Amniotic epithelial cell (primary cell): Measurements from ENCODE around the gene ALDH1B1.

Experiments used
- DNase-seq: peaks from one replicate; pipeline ENCODE4 v3.0.0-alpha.2; 2010; ENCODE audit warnings: low read depth

ALDH1B1 gene

GRCh38 chr9:38416461-38416860 lies 24.0 kb downstream of the ALDH1B1 start:
- peak; percentile 14 for DNase-seq

- DNase-seq = no peak
Measured at GRCh38 chr9:38417003-38417945, 24.8 kb downstream of the ALDH1B1 start.

- DNase-seq = no peak
Measured at GRCh38 chr9:38418366-38418765, 25.9 kb downstream of the ALDH1B1 start.

- DNase-seq = no peak
Measured at GRCh38 chr9:38419181-38419580, 26.7 kb downstream of the ALDH1B1 start.

- no peak for DNase-seq
Measured at GRCh38 chr9:38421498-38422211, 29.2 kb downstream of the ALDH1B1 start.

GRCh38 chr9:38422555-38423260 lies 30.2 kb downstream of the ALDH1B1 start:
- DNase-seq = no peak

- no peak for DNase-seq
Measured at GRCh38 chr9:38423273-38423972, 30.9 kb downstream of the ALDH1B1 start.

GRCh38 chr9:38423973-38424843 lies 31.7 kb downstream of the ALDH1B1 start, which contains the start of gene IGFBPL1:
IGFBPL1 (minus strand) TSS chr9:38424454; CDS start chr9:38424424, 30 bp downstream.
- no peak for DNase-seq

- no peak for DNase-seq
Measured at GRCh38 chr9:38424918-38425317, 32.4 kb downstream of the ALDH1B1 start.

GRCh38 chr9:38428062-38428461 lies 35.6 kb downstream of the ALDH1B1 start:
- no peak for DNase-seq

- no peak for DNase-seq
Measured at GRCh38 chr9:38431116-38431515, 38.6 kb downstream of the ALDH1B1 start.

- DNase-seq = peak; percentile 39
Measured at GRCh38 chr9:38432922-38433510, 40.5 kb downstream of the ALDH1B1 start.

- no peak for DNase-seq
Measured at GRCh38 chr9:38434365-38434764, 41.9 kb downstream of the ALDH1B1 start.

GRCh38 chr9:38434853-38435252 lies 42.4 kb downstream of the ALDH1B1 start:
- DNase-seq = no peak

- no peak for DNase-seq
Measured at GRCh38 chr9:38435521-38435920, 43.0 kb downstream of the ALDH1B1 start.

- DNase-seq = no peak
Measured at GRCh38 chr9:38436708-38437107, 44.2 kb downstream of the ALDH1B1 start.

- no peak for DNase-seq
Measured at GRCh38 chr9:38437193-38437823, 44.8 kb downstream of the ALDH1B1 start.

- DNase-seq = no peak
Measured at GRCh38 chr9:38439291-38439915, 46.9 kb downstream of the ALDH1B1 start.

GRCh38 chr9:38439916-38440301 lies 47.4 kb downstream of the ALDH1B1 start:
- DNase-seq = no peak
